ENCODE results near the gene STAG1.

Gene STAG1

GRCh38 chr3:136294176-136294575 lies 458.0 kb downstream of the STAG1 start:
- Histone ChIP-seq H4K20me1 (peaks cover 0 to 3% (median 0%) of the 10 kb centered on the region in 11 experiments; a peak in 2 of 22 replicates), H3K4me3 (no peak overlapping the region), H3K4me1 (no peaks in the 10 kb centered on the region; a peak in 1 of 20 replicates), H3K27me3 (no peaks in the 10 kb centered on the region), H3K36me3 (peaks cover 68 to 95% (median 83%) of the 10 kb centered on the region in 11 experiments), H3K9ac (no peak overlapping the region), H3K9me3 (replicated peaks in 1 of 11) (peaks cover 0 to 15% (median 6%) of the 10 kb centered on the region in 11 experiments; a peak in 5 of 22 replicates), H3K4me2 (no peak overlapping the region), H3K27ac (no peak overlapping the region)
- no peak for TF ChIP-seq Cebpa-rat (IDR thresholded peaks at IDR 0.05)

GRCh38 chr3:136293279-136293678 lies 458.9 kb downstream of the STAG1 start:
- Histone ChIP-seq H4K20me1 (no peaks in the 10 kb centered on the region; a peak in 1 of 22 replicates), H3K4me3 (no peak overlapping the region), H3K27me3 (no peaks in the 10 kb centered on the region), H3K36me3 (peaks cover 63 to 96% (median 82%) of the 10 kb centered on the region in 11 experiments), H3K27ac (no peak overlapping the region), H3K4me1 (no peaks in the 10 kb centered on the region; a peak in 1 of 20 replicates), H3K9ac (no peak overlapping the region), H3K4me2 (no peak overlapping the region), H3K9me3 (replicated peaks in 1 of 11) (peaks cover 0 to 15% (median 6%) of the 10 kb centered on the region in 11 experiments; a peak in 5 of 22 replicates)
- TF ChIP-seq Cebpa-rat (IDR thresholded peaks at IDR 0.05): no peak

- Histone ChIP-seq H3K36me3 (peaks cover 61 to 96% (median 80%) of the 10 kb centered on the region in 11 experiments), H3K9ac (no peak overlapping the region), H3K27me3 (no peaks in the 10 kb centered on the region), H3K9me3 (replicated peaks in 1 of 11) (peaks cover 0 to 15% (median 6%) of the 10 kb centered on the region in 11 experiments; a peak in 5 of 22 replicates), H3K4me1 (no peaks in the 10 kb centered on the region; a peak in 1 of 20 replicates), H3K4me3 (no peak overlapping the region), H3K4me2 (no peak overlapping the region), H3K27ac (no peak overlapping the region), H4K20me1 (no peaks in the 10 kb centered on the region; a peak in 1 of 22 replicates)
- TF ChIP-seq Cebpa-rat (IDR thresholded peaks at IDR 0.05): no peak
Observed at GRCh38 chr3:136292500-136292899, 459.7 kb downstream of the STAG1 start.

GRCh38 chr3:136291302-136291701 lies 460.9 kb downstream of the STAG1 start:
- H3K27ac ChIP-seq: no peak overlapping the region
- H3K27me3 ChIP-seq: no peaks in the 10 kb centered on the region
- peak overlapping the region in 1 of 11 experiments; percentile 2; a peak in 1 of 22 replicates for H3K4me2 ChIP-seq
- peaks cover 0 to 15% (median 7%) of the 10 kb centered on the region in 11 experiments; a peak in 6 of 22 replicates for H3K9me3 ChIP-seq (replicated peaks in 1 of 11)
- H3K4me1 ChIP-seq: no peaks in the 10 kb centered on the region; a peak in 1 of 20 replicates
- no peaks in the 10 kb centered on the region for H4K20me1 ChIP-seq
- no peak for TF ChIP-seq Cebpa-rat (IDR thresholded peaks at IDR 0.05)
- peaks cover 63 to 96% (median 78%) of the 10 kb centered on the region in 11 experiments for H3K36me3 ChIP-seq
- no peak overlapping the region for H3K4me3 ChIP-seq
- no peak overlapping the region for H3K9ac ChIP-seq

Data from BLaER1 treated with 17β-estradiol and CSF1 and Interleukin-3, amounts not matched to agents 10 nM and 100 nM (cell line).